ENCODE data around the gene AGXT.
A peak's percentile ranks its signal among the peaks of the same experiment; 100 is the strongest.

AGXT gene

GRCh38 chr2:240819858-240820606 lies 48.6 kb upstream of the AGXT start, which contains the start of gene KIF1A:
TSS of gene KIF1A (minus strand) at chr2:240820219. CDS start at chr2:240797752, 22,467 bp downstream.
- ATAC-seq = no peak
- TF ChIP-seq, protein P1, sequence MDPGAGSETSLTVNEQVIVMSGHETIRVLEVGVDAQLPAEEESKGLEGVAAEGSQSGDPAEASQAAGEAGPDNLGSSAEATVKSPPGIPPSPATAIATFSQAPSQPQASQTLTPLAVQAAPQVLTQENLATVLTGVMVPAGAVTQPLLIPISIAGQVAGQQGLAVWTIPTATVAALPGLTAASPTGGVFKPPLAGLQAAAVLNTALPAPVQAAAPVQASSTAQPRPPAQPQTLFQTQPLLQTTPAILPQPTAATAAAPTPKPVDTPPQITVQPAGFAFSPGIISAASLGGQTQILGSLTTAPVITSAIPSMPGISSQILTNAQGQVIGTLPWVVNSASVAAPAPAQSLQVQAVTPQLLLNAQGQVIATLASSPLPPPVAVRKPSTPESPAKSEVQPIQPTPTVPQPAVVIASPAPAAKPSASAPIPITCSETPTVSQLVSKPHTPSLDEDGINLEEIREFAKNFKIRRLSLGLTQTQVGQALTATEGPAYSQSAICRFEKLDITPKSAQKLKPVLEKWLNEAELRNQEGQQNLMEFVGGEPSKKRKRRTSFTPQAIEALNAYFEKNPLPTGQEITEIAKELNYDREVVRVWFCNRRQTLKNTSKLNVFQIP (CRISPR knock-in tag; IDR thresholded peaks at IDR 0.05; ENCODE audit: borderline replicate concordance, low read depth) = no peak
- TF ChIP-seq, protein P2, sequence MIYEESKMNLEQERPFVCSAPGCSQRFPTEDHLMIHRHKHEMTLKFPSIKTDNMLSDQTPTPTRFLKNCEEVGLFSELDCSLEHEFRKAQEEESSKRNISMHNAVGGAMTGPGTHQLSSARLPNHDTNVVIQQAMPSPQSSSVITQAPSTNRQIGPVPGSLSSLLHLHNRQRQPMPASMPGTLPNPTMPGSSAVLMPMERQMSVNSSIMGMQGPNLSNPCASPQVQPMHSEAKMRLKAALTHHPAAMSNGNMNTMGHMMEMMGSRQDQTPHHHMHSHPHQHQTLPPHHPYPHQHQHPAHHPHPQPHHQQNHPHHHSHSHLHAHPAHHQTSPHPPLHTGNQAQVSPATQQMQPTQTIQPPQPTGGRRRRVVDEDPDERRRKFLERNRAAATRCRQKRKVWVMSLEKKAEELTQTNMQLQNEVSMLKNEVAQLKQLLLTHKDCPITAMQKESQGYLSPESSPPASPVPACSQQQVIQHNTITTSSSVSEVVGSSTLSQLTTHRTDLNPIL (CRISPR knock-in tag; IDR thresholded peaks at IDR 0.05; ENCODE audit: low read depth) = no peak
- no peak for TF ChIP-seq PPARA (CRISPR knock-in tag; IDR thresholded peaks at IDR 0.05; ENCODE audit: borderline replicate concordance)
- no peak for TF ChIP-seq OSR1 (CRISPR knock-in tag; IDR thresholded peaks at IDR 0.05)

DNA sequence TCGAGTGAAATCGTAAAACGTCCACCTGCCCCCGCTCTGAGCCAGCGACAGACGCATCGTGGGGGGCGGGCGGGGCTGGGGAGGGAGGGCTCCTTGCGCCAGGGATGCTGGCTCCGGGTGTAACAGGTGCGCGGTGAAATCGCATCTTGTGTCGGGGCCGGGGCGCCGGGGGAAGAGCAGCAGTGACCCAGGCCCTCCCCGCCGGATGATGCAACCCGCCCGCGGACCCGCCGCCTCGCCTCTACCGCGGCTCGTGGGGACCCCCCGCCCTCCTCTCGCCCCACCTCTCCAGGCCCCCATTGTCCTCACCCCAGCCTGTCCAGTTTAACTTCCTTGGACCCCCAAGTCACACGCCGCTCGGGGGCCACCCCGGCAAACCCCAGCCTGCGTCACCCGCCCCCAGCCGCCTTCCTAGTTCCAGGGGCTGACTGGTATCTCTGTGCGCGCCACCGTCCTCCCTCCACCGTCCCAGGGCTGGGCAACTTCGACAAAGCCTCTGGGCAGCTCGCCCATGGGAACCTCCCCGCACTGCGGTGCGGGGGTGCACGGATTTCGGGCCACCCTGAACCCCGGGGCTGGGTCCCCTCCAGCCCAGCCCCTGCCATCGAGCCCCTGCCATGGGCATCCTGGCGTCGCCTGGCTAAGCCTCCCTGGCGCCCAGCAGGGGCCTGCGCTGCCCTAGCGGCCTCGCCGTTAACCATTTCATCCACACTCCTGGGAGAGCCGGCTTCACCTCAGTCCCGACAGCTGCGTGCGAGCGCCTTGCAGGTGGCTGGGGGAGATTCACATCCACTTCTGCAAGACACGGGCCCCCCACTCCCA lies 47.8 kb upstream of the AGXT start:
- TF ChIP-seq, protein P2 (CRISPR knock-in tag; IDR thresholded peaks at IDR 0.05; ENCODE audit: low read depth) = no peak
- TF ChIP-seq OSR1 (CRISPR knock-in tag; IDR thresholded peaks at IDR 0.05) (no peak), ZFP3 (CRISPR knock-in tag; IDR thresholded peaks at IDR 0.05) (no peak), ZNF565 (CRISPR knock-in tag; conservative IDR thresholded peaks at IDR 0.05; ENCODE audit: low read depth) (no peak), GLIS3 (CRISPR knock-in tag; IDR thresholded peaks at IDR 0.05) (no peak)
- TF ChIP-seq, protein P1 (CRISPR knock-in tag; IDR thresholded peaks at IDR 0.05; ENCODE audit: borderline replicate concordance, low read depth) = no peak
- peak; percentile 57 for ATAC-seq

GRCh38 chr2:240821429-240821778 lies 47.2 kb upstream of the AGXT start:
- TF ChIP-seq SNAI2 (CRISPR knock-in tag; IDR thresholded peaks at IDR 0.05) = no peak
- TF ChIP-seq PPARA (CRISPR knock-in tag; IDR thresholded peaks at IDR 0.05; ENCODE audit: borderline replicate concordance) = no peak
- no peak for TF ChIP-seq ISL1 (CRISPR knock-in tag; IDR thresholded peaks at IDR 0.05)
- TF ChIP-seq, protein P1 (CRISPR knock-in tag; IDR thresholded peaks at IDR 0.05; ENCODE audit: borderline replicate concordance, low read depth) = no peak
- TF ChIP-seq ZNF565 (CRISPR knock-in tag; conservative IDR thresholded peaks at IDR 0.05; ENCODE audit: low read depth) = no peak
- TF ChIP-seq ZNF8 (CRISPR knock-in tag; IDR thresholded peaks at IDR 0.05) = no peak
- no peak for TF ChIP-seq BACH2 (CRISPR knock-in tag; IDR thresholded peaks at IDR 0.05; ENCODE audit: borderline replicate concordance)
- TF ChIP-seq PATZ1 (CRISPR knock-in tag; IDR thresholded peaks at IDR 0.05; ENCODE audit: borderline replicate concordance) = no peak
- TF ChIP-seq ESRRG (CRISPR knock-in tag; IDR thresholded peaks at IDR 0.05) = no peak
- no peak for TF ChIP-seq ZFP3 (CRISPR knock-in tag; IDR thresholded peaks at IDR 0.05)
- no peak for TF ChIP-seq ZNF70 (CRISPR knock-in tag; IDR thresholded peaks at IDR 0.05)
- TF ChIP-seq GLIS3 (CRISPR knock-in tag; IDR thresholded peaks at IDR 0.05) = no peak
- no peak for ATAC-seq
